T-helper 17 cell (primary cell): ENCODE measurements around the gene ASIC3. TPM values are rescaled to one million over a fixed set of nuclear protein-coding genes. Genes with fewer than 3 reads are reported as not detected.

Experiments
- ATAC-seq: fragments of 150-1000 bp; cut with Tn5 transposase; 2 replicates; pipeline ENCODE4 v1.10.0; 2021; ENCODE audit warnings: mild to moderate bottlenecking, moderate library complexity
- DNase-seq, 3 donors: peaks; one replicate each; pipeline versions ENCODE4 v3.0.0 to v3.0.0-alpha.2; 2020 to 2021
- H3K9me3 ChIP-seq: one replicate; pipeline ENCODE4 v1.7.0; 2013; ENCODE audit warnings: low read length, mild to moderate bottlenecking; ENCODE audit not compliant: control insufficient read depth, poor library complexity, severe bottlenecking
- H3K27ac Mint-ChIP-seq: one replicate; pipeline ENCODE4 v1.8.0; 2022; ENCODE audit warnings: mild to moderate bottlenecking, moderate library complexity, mixed read lengths
- H3K27me3 Mint-ChIP-seq: one replicate; pipeline ENCODE4 v1.8.0; 2022; ENCODE audit warnings: mixed read lengths
- H3K36me3 Mint-ChIP-seq: one replicate; pipeline ENCODE4 v1.8.0; 2022; ENCODE audit warnings: low read depth, mixed read lengths
- H3K4me1 Mint-ChIP-seq: one replicate; pipeline ENCODE4 v1.8.0; 2022; ENCODE audit warnings: mild to moderate bottlenecking, mixed read lengths
- H3K4me3 Mint-ChIP-seq: one replicate; pipeline ENCODE4 v1.8.0; 2022; ENCODE audit warnings: mild to moderate bottlenecking, moderate library complexity, mixed read lengths
- total RNA-seq, 4 donors: library from RNA in 2 of 4; stranded (reverse) in 2 of 4; gene quantifications; one replicate each; pipeline ENCODE4 v1.2.3 and lab custom pipeline; 2022 to 2026

The ASIC3 gene
- total RNA-seq, 2 donors from 2014 or later: 6.7 to 9.1 TPM

- no peak for DNase-seq
These were observed 31.8 kb downstream of the ASIC3 start for GRCh38 chr7:151080067-151080521.

GRCh38 chr7:151080522-151081169, 32.3 kb downstream of the ASIC3 start, which contains the start of gene FASTK:
Gene FASTK (minus strand): TSS chr7:151080809. CDS start chr7:151080766, 43 bp downstream.
- peak; percentile 81 for ATAC-seq
- Mint-ChIP-seq H3K27me3 (no peaks in the 10 kb centered on the region), H3K4me3 (peak within 1 kb of the TSS; percentile 97), H3K4me1 (peaks cover 23% of the 10 kb centered on the region), H3K36me3 (peaks cover 3% of the 10 kb centered on the region), H3K27ac (peak within 1 kb of the TSS; percentile 49)
- H3K9me3 ChIP-seq: no peaks in the 10 kb centered on the region
- peak; percentile 82 to 86 (median 85) for DNase-seq

More at GRCh38 chr7:151080067-151080521, 31.8 kb downstream of the ASIC3 start:
- Mint-ChIP-seq H3K4me3 (peak overlapping the region; percentile 84), H3K4me1 (peaks cover 20% of the 10 kb centered on the region), H3K27me3 (no peaks in the 10 kb centered on the region), H3K36me3 (peaks cover 3% of the 10 kb centered on the region), H3K27ac (peak overlapping the region; percentile 49)
- ATAC-seq: peak; percentile 2
- H3K9me3 ChIP-seq: no peaks in the 10 kb centered on the region

- DNase-seq: no peak
- no peak overlapping the region for H3K27ac Mint-ChIP-seq
- H3K27me3 Mint-ChIP-seq: no peaks in the 10 kb centered on the region
- peaks cover 3% of the 10 kb centered on the region for H3K36me3 Mint-ChIP-seq
- no peaks in the 10 kb centered on the region for H3K9me3 ChIP-seq
- ATAC-seq: no peak
- peaks cover 27% of the 10 kb centered on the region for H3K4me1 Mint-ChIP-seq
- peak overlapping the region; percentile 97 for H3K4me3 Mint-ChIP-seq
These were observed 33.1 kb downstream of the ASIC3 start for GRCh38 chr7:151081170-151082101.

- H3K9me3 ChIP-seq: no peaks in the 10 kb centered on the region
- DNase-seq: no peak
- Mint-ChIP-seq H3K36me3 (peaks cover 3% of the 10 kb centered on the region), H3K4me1 (peaks cover 27% of the 10 kb centered on the region), H3K27me3 (no peaks in the 10 kb centered on the region), H3K27ac (peak overlapping the region; percentile 96), H3K4me3 (peak overlapping the region; percentile 97)
- no peak for ATAC-seq
These were observed 34.1 kb downstream of the ASIC3 start for GRCh38 chr7:151082141-151083070.

GRCh38 chr7:151083071-151083823, 34.9 kb downstream of the ASIC3 start, which contains the start of gene TMUB1:
Gene TMUB1 (minus strand): TSS chr7:151083493. CDS start chr7:151082563, 930 bp downstream.
- Mint-ChIP-seq H3K27ac (peak within 1 kb of the TSS; percentile 96), H3K4me3 (peak within 1 kb of the TSS; percentile 97), H3K27me3 (no peaks in the 10 kb centered on the region), H3K36me3 (peaks cover 3% of the 10 kb centered on the region), H3K4me1 (peaks cover 27% of the 10 kb centered on the region)
- DNase-seq (peak; percentile 82 to 88 (median 87)), ATAC-seq (peak; percentile 71)
- H3K9me3 ChIP-seq: no peaks in the 10 kb centered on the region

- no peak for DNase-seq
- H3K36me3 Mint-ChIP-seq: peaks cover 3% of the 10 kb centered on the region
- H3K4me1 Mint-ChIP-seq: peaks cover 27% of the 10 kb centered on the region
- H3K9me3 ChIP-seq: no peaks in the 10 kb centered on the region
- no peak for ATAC-seq
- H3K4me3 Mint-ChIP-seq: peak overlapping the region; percentile 97
- peak overlapping the region; percentile 96 for H3K27ac Mint-ChIP-seq
- no peaks in the 10 kb centered on the region for H3K27me3 Mint-ChIP-seq
These were observed 35.5 kb downstream of the ASIC3 start for GRCh38 chr7:151083824-151084160.

GRCh38 chr7:151085329-151085690, 37.0 kb downstream of the ASIC3 start:
- DNase-seq (no peak), ATAC-seq (no peak)
- Mint-ChIP-seq H3K27me3 (no peaks in the 10 kb centered on the region), H3K4me1 (peaks cover 30% of the 10 kb centered on the region), H3K36me3 (peaks cover 3% of the 10 kb centered on the region), H3K27ac (peak overlapping the region; percentile 96), H3K4me3 (peak overlapping the region; percentile 92)
- H3K9me3 ChIP-seq: no peaks in the 10 kb centered on the region

- H3K9me3 ChIP-seq: no peaks in the 10 kb centered on the region
- Mint-ChIP-seq H3K4me1 (peaks cover 30% of the 10 kb centered on the region), H3K4me3 (peak within 1 kb of the TSS; percentile 92), H3K27ac (peak within 1 kb of the TSS; percentile 96), H3K27me3 (no peaks in the 10 kb centered on the region), H3K36me3 (peaks cover 3% of the 10 kb centered on the region)
- DNase-seq: peak in 2 of 3 donors; percentile 65 to 66
- peak; percentile 1 for ATAC-seq
These were observed 37.6 kb downstream of the ASIC3 start, which contains the start of gene AGAP3 for GRCh38 chr7:151085691-151086620. Gene AGAP3 (plus strand): TSS chr7:151086475. CDS start chr7:151086742, 267 bp downstream.

- DNase-seq: no peak
- no peak overlapping the region for H3K27ac Mint-ChIP-seq
- no peaks in the 10 kb centered on the region for H3K9me3 ChIP-seq
- no peak for ATAC-seq
- H3K36me3 Mint-ChIP-seq: peaks cover 3% of the 10 kb centered on the region
- no peaks in the 10 kb centered on the region for H3K27me3 Mint-ChIP-seq
- peak overlapping the region; percentile 89 for H3K4me3 Mint-ChIP-seq
- H3K4me1 Mint-ChIP-seq: peaks cover 38% of the 10 kb centered on the region
These were observed 38.5 kb downstream of the ASIC3 start for GRCh38 chr7:151086802-151087244.

GRCh38 chr7:151087245-151088018, 39.1 kb downstream of the ASIC3 start:
- peaks cover 38% of the 10 kb centered on the region for H3K4me1 Mint-ChIP-seq
- no peaks in the 10 kb centered on the region for H3K9me3 ChIP-seq
- ATAC-seq (peak; percentile 24), DNase-seq (no peak)
- no peaks in the 10 kb centered on the region for H3K27me3 Mint-ChIP-seq
- peak overlapping the region; percentile 89 for H3K4me3 Mint-ChIP-seq
- peak overlapping the region; percentile 27 for H3K27ac Mint-ChIP-seq
- H3K36me3 Mint-ChIP-seq: peaks cover 3% of the 10 kb centered on the region
